GM12892 (cell line): ENCODE measurements around the gene MSRB1.

Experiments
- POLR2AphosphoS5 ChIP-seq: IDR thresholded peaks from 2 replicates; pipeline ENCODE4 v1.6.1; 2011; ENCODE audit warnings: low read depth, low read length, control low read depth
- TAF1 ChIP-seq: IDR thresholded peaks from 2 replicates; pipeline ENCODE4 v1.6.1; 2011; ENCODE audit warnings: low read depth, mild to moderate bottlenecking, control low read depth, low read length, borderline replicate concordance

DNA sequence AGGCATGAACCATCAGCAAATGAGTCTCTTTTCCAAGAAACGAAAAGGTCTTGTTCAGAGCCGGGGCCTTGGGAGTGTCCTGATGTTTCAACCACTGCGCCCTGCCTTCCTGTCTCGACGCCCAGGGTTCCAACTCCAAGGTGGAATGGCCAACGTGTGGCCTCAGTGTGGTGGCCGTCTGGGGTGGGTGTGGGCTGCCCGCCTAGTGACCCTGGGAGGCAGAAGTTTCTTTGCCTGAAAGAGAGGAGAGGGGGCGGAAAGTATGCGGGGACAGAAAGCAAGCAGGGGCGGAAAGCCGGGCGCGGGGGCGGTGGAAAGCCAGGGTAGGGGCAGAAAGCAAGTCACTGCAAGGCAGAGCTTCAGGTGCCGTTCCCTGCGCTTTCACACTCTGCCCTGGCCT lies 4.1 kb downstream of the MSRB1 start:
- TF ChIP-seq POLR2AphosphoS5 (no peak), TAF1 (no peak)
